K562 (cell line): ENCODE results near the gene HDAC9. TPM values are rescaled to one million over a fixed set of nuclear protein-coding genes. Genes with fewer than 3 reads are reported as not detected.

Experiments
- ATAC-seq: fragments of 200-7000 bp; cut with Tn5 transposase; 3 replicates; pipeline ENCODE4 v1.9.1; 2020; ENCODE audit warnings: moderate library complexity
- BruUV-seq: library from RNA; stranded (reverse); fragments of 400-500 nt; replicated peaks from 2 replicates; lab custom pipeline; 2021; lab: Mats Ljungman, UMichigan
- CTCF ChIA-PET: fragments of 300-600 bp; formaldehyde crosslinking; extraction: SDS; loops from one replicate; lab custom pipeline; 2021; ENCODE audit warnings: low intra/inter-chr PET ratio; lab: Yijun Ruan, JAX
- POLR2A ChIA-PET: fragments of 300-600, 350-650 bp; sonication (Branson Sonifier 250); formaldehyde crosslinking; extraction: SDS; loops from one replicate; lab custom pipeline; 2021; ENCODE audit warnings: antibody characterized with exemption, inconsistent platforms; lab: Yijun Ruan, JAX
- DNase-seq, 4 experiments: peaks; one replicate each; pipeline versions ENCODE4 v3.0.0 to v3.0.0-alpha.2; 2011 to 2018; ENCODE audit warnings: low spot score in 3 of 4, mixed read lengths in 3 of 4; ENCODE audit errors: extremely low read depth in 1 of 4
- FAIRE-seq: peaks from 2 replicates; lab custom pipeline; 2011; peaks lifted over from hg19 to GRCh38; lab: Jason Lieb, UNC
- H2AFZ ChIP-seq: 2 replicates; pipeline ENCODE4 v1.6.0; 2011; ENCODE audit warnings: low read depth, low read length, control low read depth, inconsistent platforms
- H3K27ac ChIP-seq: fragments of 200-600 bp; 3 replicates; pipeline ENCODE4 v1.8.0; 2011; ENCODE audit warnings: low read depth, mild to moderate bottlenecking, control low read depth, inconsistent platforms, low read length, moderate library complexity, mixed read lengths; ENCODE audit errors: extremely low read depth
- H3K27me3 ChIP-seq, 2 experiments: fragments of 300-600 bp in 1 of 2; 2 replicates in 1 of 2; 3 replicates in 1 of 2; pipeline versions ENCODE4 v1.6.0 to v1.8.0; 2011; ENCODE audit warnings: inconsistent platforms in 2 of 2, low read length in 2 of 2, mild to moderate bottlenecking in 1 of 2, mixed read lengths in 1 of 2, moderate library complexity in 1 of 2; ENCODE audit not compliant: control insufficient read depth in 2 of 2, insufficient read depth in 2 of 2
- H3K36me3 ChIP-seq: fragments of 300-600 bp; 3 replicates; pipeline ENCODE4 v1.8.0; 2011; ENCODE audit warnings: mild to moderate bottlenecking, low read length, inconsistent platforms; ENCODE audit not compliant: control insufficient read depth, insufficient read depth
- H3K4me1 ChIP-seq, 2 experiments: fragments of 200-600 bp in 1 of 2; replicated peaks in 1 of 2; 2 replicates in 1 of 2; 3 replicates in 1 of 2; pipeline versions ENCODE4 v1.5.1 to v1.8.0; 2011; ENCODE audit warnings: inconsistent platforms in 2 of 2, low read length in 2 of 2, mild to moderate bottlenecking in 1 of 2, mixed read lengths in 1 of 2, moderate library complexity in 1 of 2; ENCODE audit not compliant: control insufficient read depth in 2 of 2, insufficient read depth in 2 of 2
- H3K4me2 ChIP-seq: 2 replicates; pipeline ENCODE4 v1.6.1; 2011; ENCODE audit warnings: low read length, control low read depth, inconsistent platforms, mixed read lengths; ENCODE audit not compliant: insufficient read depth
- H3K4me3 ChIP-seq: fragments of 200-600 bp; sonication (generic), shearing (Covaris generic); 2 replicates; pipeline ENCODE4 v1.5.1; 2016; ENCODE audit warnings: control low read depth, inconsistent platforms
- H3K79me2 ChIP-seq: fragments of 200-600 bp; 3 replicates; pipeline ENCODE4 v1.8.0; 2011; ENCODE audit warnings: low read length, inconsistent platforms; ENCODE audit not compliant: control insufficient read depth, insufficient read depth
- H3K9ac ChIP-seq, 2 experiments: 2 replicates each; pipeline versions ENCODE4 v1.6.0 to v1.6.1; 2011; ENCODE audit warnings: low read depth in 2 of 2, low read length in 2 of 2, control low read depth in 1 of 2, inconsistent platforms in 1 of 2, mild to moderate bottlenecking in 1 of 2, mixed read lengths in 1 of 2; ENCODE audit not compliant: insufficient read depth in 1 of 2
- H3K9me1 ChIP-seq: one replicate; pipeline ENCODE4 v1.6.0; 2011; ENCODE audit warnings: inconsistent platforms, mild to moderate bottlenecking, low read length, moderate library complexity; ENCODE audit not compliant: control insufficient read depth, insufficient read depth
- H3K9me3 ChIP-seq: replicated peaks from 2 replicates; pipeline ENCODE4 v1.5.1; 2011; ENCODE audit warnings: low read depth, low read length, inconsistent platforms; ENCODE audit not compliant: control insufficient read depth, insufficient read depth
- H4K20me1 ChIP-seq: replicated peaks from 2 replicates; pipeline ENCODE4 v1.6.1; 2011; ENCODE audit warnings: low read length, inconsistent platforms, mixed read lengths; ENCODE audit not compliant: control insufficient read depth, insufficient read depth
- ETV5 ChIP-seq: sonication (generic); formaldehyde crosslinking; IDR thresholded peaks from 2 replicates; pipeline ENCODE4 v1.4.0; 2020; ENCODE audit warnings: low read depth, mild to moderate bottlenecking, missing genetic modification reagents
- GTF2A2 ChIP-seq: IDR thresholded peaks from 2 replicates; pipeline ENCODE4 v1.6.1; 2016; ENCODE audit warnings: mild to moderate bottlenecking, missing genetic modification characterization, missing compliant biosample characterization
- HDAC3 ChIP-seq: fragments of 450-650 bp; IDR thresholded peaks from 2 replicates; pipeline ENCODE4 v1.6.1; 2018; ENCODE audit warnings: borderline replicate concordance, mild to moderate bottlenecking, moderate library complexity; ENCODE audit not compliant: partially characterized antibody
- MBD2 ChIP-seq: sonication (generic); IDR thresholded peaks from 2 replicates; pipeline ENCODE4 v1.6.1; 2016; ENCODE audit warnings: low read depth, borderline replicate concordance
- NCOA4 ChIP-seq: fragments of 450-650 bp; IDR thresholded peaks from 2 replicates; pipeline ENCODE4 v1.6.1; 2018; ENCODE audit warnings: mild to moderate bottlenecking; ENCODE audit not compliant: partially characterized antibody
- POLR2A ChIP-seq: fragments of 450-650 bp; conservative IDR thresholded peaks from 2 replicates; pipeline ENCODE4 v1.6.1; 2016
- RFX7 ChIP-seq: fragments of 250-450 bp; sonication (Bioruptor Pico); IDR thresholded peaks from 2 replicates; pipeline ENCODE4 v1.5.1; 2021; ENCODE audit warnings: mild to moderate bottlenecking
- TAF9B ChIP-seq: fragments of 450-650 bp; IDR thresholded peaks from 2 replicates; pipeline ENCODE4 v1.6.1; 2018; ENCODE audit warnings: mild to moderate bottlenecking; ENCODE audit not compliant: partially characterized antibody
- TBL1XR1 ChIP-seq, 2 experiments: IDR thresholded peaks; 2 replicates each; pipeline ENCODE4 v1.6.1; 2012; ENCODE audit warnings: improper control_type of control experiment in 2 of 2, low read length in 2 of 2, mild to moderate bottlenecking in 1 of 2
- UBTF ChIP-seq, 2 experiments: IDR thresholded peaks; 2 replicates each; pipeline ENCODE4 v1.6.1; 2012; ENCODE audit warnings: improper control_type of control experiment in 2 of 2, low read depth in 2 of 2, low read length in 2 of 2, borderline replicate concordance in 1 of 2
- WGBS: fragments of 100-300 bp; shearing (Covaris generic); methylation state at CpG from one replicate; pipeline ENCODE4 v1.1.6; 2016; ENCODE audit warnings: low coverage, mixed read lengths; ENCODE audit not compliant: insufficient coverage; ENCODE audit errors: missing lambda C conversion rate; 5-methylcytosine and 5-hydroxymethylcytosine counted together
- in situ Hi-C: fragments of 300-500 bp; cut with MboI; formaldehyde crosslinking; loops from 4 replicates; pipeline ENCODE4 v1.15.0; 2018; ENCODE audit warnings: inconsistent platforms, mixed read lengths
- intact Hi-C: fragments of 100-400 bp; cut with micrococcal nuclease; formaldehyde crosslinking; loops from 2 replicates; pipeline ENCODE4 v1.14.2; 2022
- polyA plus RNA-seq, 8 experiments: library from polyadenylated mRNA; depleted of rRNA in 4 of 8; stranded (reverse) in 5 of 8; unstranded in 3 of 8; fragments of >200 nt; fragmentation: Nextera tagmentation in 2 of 8; fragmentation: Illumina TruSeq in 1 of 8; extraction: Ambion mirVana in 2 of 8; extraction: Trizol in 1 of 8; gene quantifications; 2 replicates each; pipeline versions ENCODE4 v1.2.1 to v1.2.3, GENCODE V29; 2011 to 2014; ENCODE audit warnings: inconsistent platforms in 1 of 8, missing spikeins in 1 of 8
- total RNA-seq, 7 experiments: library from RNA; depleted of rRNA in 6 of 7; stranded (reverse); fragments of >200 nt in 6 of 7; fragmentation: Illumina TruSeq in 2 of 7; extraction: Trizol in 2 of 7; gene quantifications; 2 replicates each; pipeline versions ENCODE4 v1.2.1 to v1.2.3, GENCODE V29; 2011 to 2021; ENCODE audit warnings: low replicate concordance in 1 of 7

HDAC9 gene
- total and polyA plus RNA-seq, 9 of the 15 experiments (the other 6 are each of a cell fraction or from before 2014, with no cell fraction given): 0.08 to 0.91 (median 0.33) TPM

GRCh38 chr7:18513343-18513742, 17.8 kb downstream of the HDAC9 start:
- H3K27ac ChIP-seq: no peak overlapping the region
- no peak for ATAC-seq
- ChIA-PET POLR2A (no interaction called here), CTCF (no interaction called here)
- 0% methylated on average over 1 of the region's 1 CpG for WGBS
- H3K27me3 ChIP-seq: no peaks in the 10 kb centered on the region
- H4K20me1 ChIP-seq: no peaks in the 10 kb centered on the region
- no peak overlapping the region for H2AFZ ChIP-seq
- no peaks in the 10 kb centered on the region for H3K9me1 ChIP-seq
- no peak for TF ChIP-seq ETV5 (CRISPR knock-in tag)
- no peak for TF ChIP-seq UBTF (IDR thresholded peaks at IDR 0.05; ENCODE audit: borderline replicate concordance in 1 of 2, low read depth in 2 of 2, low read length in 2 of 2)
- no peak for TF ChIP-seq MBD2
- no peak for TF ChIP-seq TAF9B
- no peak for TF ChIP-seq GTF2A2 (tag)
- no peak for TF ChIP-seq RFX7 (CRISPR knock-in tag)
- no peak for TF ChIP-seq HDAC3
- TF ChIP-seq NCOA4: no peak
- TF ChIP-seq TBL1XR1 (IDR thresholded peaks at IDR 0.05; ENCODE audit: low read length in 2 of 2): no peak
- no peak for TF ChIP-seq POLR2A
- H3K4me3 ChIP-seq: no peak overlapping the region
- no peak for DNase-seq
- BruUV-seq: no TSS peak
- intact Hi-C loops (no loop called here), in situ Hi-C loops (no loop called here)
- H3K36me3 ChIP-seq: no peaks in the 10 kb centered on the region
- H3K4me2 ChIP-seq: no peak overlapping the region
- no peak overlapping the region for H3K9ac ChIP-seq
- no peaks in the 10 kb centered on the region for H3K79me2 ChIP-seq
- no peak for FAIRE-seq
- H3K4me1 ChIP-seq: no peaks in the 10 kb centered on the region
- H3K9me3 ChIP-seq: no peaks in the 10 kb centered on the region
